DND-41 (cell line): Measurements from ENCODE around the gene KAZN.

Source experiments
- CTCF ChIP-seq: IDR thresholded peaks from 2 replicates; pipeline ENCODE4 v1.5.1; 2012; ENCODE audit warnings: borderline replicate concordance, low read length, moderate library complexity, mild to moderate bottlenecking; ENCODE audit not compliant: poor library complexity, severe bottlenecking; ENCODE audit errors: extremely low read depth
- EZH2 ChIP-seq: IDR thresholded peaks from 3 replicates; pipeline ENCODE4 v1.6.1; 2012; ENCODE audit warnings: borderline replicate concordance, low read depth, mild to moderate bottlenecking, moderate library complexity, low read length, inconsistent platforms; ENCODE audit not compliant: severe bottlenecking

- TF ChIP-seq EZH2 (no peak), CTCF (no peak)
Observed at GRCh38 chr1:14934867-14935266, 336.4 kb downstream of the KAZN start.
